Measurements from ENCODE around the gene COMMD6.

COMMD6 gene

GRCh38 chr13:75482070-75482819 lies 55.4 kb downstream of the COMMD6 start, which contains the start of gene TBC1D4:
Gene TBC1D4, minus strand, starts transcription at chr13:75482169. Its CDS starts 402 bp downstream, at chr13:75481767.
- peak in 4 of 5 experiments; percentile 11 to 60 (median 22) for DNase-seq

DNA sequence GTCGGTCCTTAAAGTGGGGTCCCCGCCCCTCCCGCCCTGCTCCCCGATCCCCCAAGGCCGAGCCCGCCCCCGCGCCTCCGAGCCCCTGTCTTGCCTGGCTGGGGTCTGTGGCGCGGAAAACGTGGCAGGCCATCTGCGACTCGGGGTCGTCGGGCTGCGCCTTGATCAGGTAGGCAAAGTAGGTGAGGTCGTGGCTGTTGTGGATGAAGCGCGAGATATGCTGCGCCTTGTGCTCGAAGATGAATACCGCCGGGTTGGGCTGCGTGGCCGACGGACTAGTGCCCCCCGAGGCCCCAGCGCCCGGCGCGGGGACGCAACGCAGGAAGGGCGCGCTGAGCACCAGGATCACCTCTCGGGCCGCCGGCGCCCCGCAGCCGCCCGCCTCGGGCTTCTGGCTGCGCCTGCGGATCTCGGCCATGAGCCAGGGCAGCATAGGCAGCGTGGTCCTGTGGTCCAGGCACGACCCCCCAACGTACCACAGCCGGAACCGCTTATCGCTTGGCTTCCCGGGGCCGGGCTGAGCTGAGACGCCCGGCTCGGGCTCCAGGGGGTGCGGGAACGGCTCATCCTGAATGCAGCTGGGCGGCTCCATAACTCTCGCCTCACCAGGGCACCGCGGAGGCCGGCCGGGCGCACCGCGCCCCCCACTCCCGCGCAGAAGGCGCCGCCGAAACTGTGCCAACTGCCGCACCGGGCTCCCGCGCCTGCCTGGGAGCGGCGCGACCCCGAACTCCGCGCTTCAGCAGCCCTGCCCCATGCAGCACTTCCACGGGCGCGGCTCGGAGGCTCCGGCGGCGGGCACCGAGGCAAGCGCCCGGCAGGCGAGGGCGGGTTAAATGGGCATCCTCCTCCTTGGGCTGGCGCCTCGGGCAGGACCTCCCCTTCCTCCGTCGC lies 56.2 kb downstream of the COMMD6 start:
- peak in 1 of 5 experiments; percentile 30 for DNase-seq

GRCh38 chr13:75480671-75481175 lies 56.9 kb downstream of the COMMD6 start:
- peak in 1 of 5 experiments; percentile 65 for DNase-seq

- DNase-seq: no peak
Measured at GRCh38 chr13:75479102-75479740, 58.4 kb downstream of the COMMD6 start.

DNA sequence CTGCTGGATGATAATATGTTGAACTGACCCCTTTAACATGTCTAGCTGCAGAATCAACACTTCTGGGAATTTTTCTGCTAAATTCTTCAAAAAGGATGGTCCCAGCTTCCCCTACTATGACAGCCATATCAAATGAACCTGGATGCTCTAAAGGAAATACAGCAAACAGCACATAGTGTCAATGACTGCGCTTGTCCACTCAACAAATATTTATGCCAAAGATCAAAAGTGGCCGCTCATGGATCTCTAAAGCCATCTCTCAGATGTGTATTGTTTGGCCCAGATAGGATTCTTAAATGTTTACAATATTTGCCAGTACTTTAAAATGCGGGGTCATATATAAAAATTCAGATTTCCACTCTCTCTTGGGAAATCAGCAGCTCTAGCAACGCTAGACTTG lies 59.0 kb downstream of the COMMD6 start:
- no peak for DNase-seq

Measured in T-helper 2 cell (primary cell).